Adrenal gland (tissue), 12 donors: ENCODE data around the gene FBXL15. TPM values are rescaled to one million over a fixed set of nuclear protein-coding genes. Genes with fewer than 3 reads are reported as not detected.

Experiments
- DNase-seq, 7 donors: peaks; one replicate each; pipeline ENCODE4 v3.0.0-alpha.2; 2019 to 2020
- H3K27ac ChIP-seq, 5 donors: fragments of 200-600 bp; sonication (generic) in 4 of 5; 1 replicate in 3 of 5; 2 replicates in 2 of 5; pipeline versions ENCODE4 v1.5.1 to v1.8.0; 2016 to 2020; ENCODE audit warnings: mild to moderate bottlenecking in 1 of 5
- H3K27me3 ChIP-seq: fragments of 200-600 bp; 2 replicates; pipeline ENCODE4 v1.8.0; 2021
- H3K36me3 ChIP-seq, 2 donors: fragments of 200-600 bp; replicated peaks in 1 of 2; 1 replicate in 1 of 2; 2 replicates in 1 of 2; pipeline versions ENCODE4 v1.5.1 to v1.8.0; 2018 to 2022
- H3K4me1 ChIP-seq, 2 donors: fragments of 200-600 bp; replicated peaks in 1 of 2; 1 replicate in 1 of 2; 2 replicates in 1 of 2; pipeline versions ENCODE4 v1.5.1 to v1.8.0; 2018 to 2021
- H3K4me3 ChIP-seq, 4 donors: fragments of 200-600 bp; sonication (generic) in 3 of 4; one replicate each; pipeline ENCODE4 v1.5.1; 2016 to 2018
- H3K9me3 ChIP-seq, 3 donors: fragments of 200-600 bp; sonication (generic) in 1 of 3; replicated peaks in 1 of 3; 1 replicate in 2 of 3; 2 replicates in 1 of 3; pipeline versions ENCODE4 v1.5.1 to v1.8.0; 2016 to 2021
- CTCF ChIP-seq, 6 experiments: fragments of 450-650 bp in 4 of 6; fragments of 200-600 bp in 2 of 6; sonication (generic) in 1 of 6; IDR thresholded peaks; 1 replicate in 5 of 6; 2 replicates in 1 of 6; pipeline versions ENCODE4 v1.5.1 to v1.8.0; 2016 to 2021; ENCODE audit warnings: antibody characterized with exemption in 6 of 6, mild to moderate bottlenecking in 2 of 6, moderate library complexity in 1 of 6
- POLR2A ChIP-seq, 2 donors: fragments of 450-650 bp; IDR thresholded peaks; one replicate each; pipeline ENCODE4 v1.6.1; 2017; ENCODE audit warnings: antibody characterized with exemption in 2 of 2, mild to moderate bottlenecking in 2 of 2, moderate library complexity in 1 of 2
- WGBS, 4 donors: extraction: QIAGEN DNeasy Blood & Tissue Kit in 2 of 4; methylation state at CpG; one replicate each; pipeline versions ENCODE4 v1.1.5 to v1.1.7; 2013 to 2017; 5-methylcytosine and 5-hydroxymethylcytosine counted together
- intact Hi-C, 2 donors: fragments of 100-400 bp; cut with DNase I; formaldehyde crosslinking; loops; one replicate each; pipeline versions ENCODE4 v1.14.1 to v1.15.0; 2022 to 2023
- polyA plus RNA-seq, 3 donors: library from polyadenylated mRNA; stranded (reverse); fragments of 200-250 nt in 2 of 3; fragments of 350-450 nt in 1 of 3; fragmentation: Illumina TruSeq in 1 of 3; extraction: RNeasy Lipid Tissue Mini Kit (QIAGEN cat#74804) in 1 of 3; gene quantifications; one replicate each; pipeline ENCODE4 v1.2.3, GENCODE V29; 2013 to 2014
- total RNA-seq, 9 donors: library from RNA; depleted of rRNA in 4 of 9; stranded (reverse); fragments of >200 nt in 4 of 9; fragments of 120-200 nt in 1 of 9; fragmentation: NEBNext Ultra II Directional in 1 of 9; extraction: Animal tissue kit (Norgen Biotek cat#: 25700) in 1 of 9; gene quantifications; one replicate each; pipeline versions ENCODE4 v1.1.0 to v1.2.4, GENCODE V29; 2013 to 2023
- donor health status: healthy with polysubstance abuse.
- donor health status: Bipolar disorder and iron deficiency.
- donor health status: DM: yes; HTN: yes; CAD: no.
- donor health status: DM: no; HTN: no; CAD: no.
- donor health status: DM: no; HTN: no; CAD: no.
- donor health status: DM: yes; HTN: yes; CAD: no.

FBXL15 gene
- total and polyA plus RNA-seq, 12 donors: 2.1 to 61.9 (median 28.7) TPM

DNA sequence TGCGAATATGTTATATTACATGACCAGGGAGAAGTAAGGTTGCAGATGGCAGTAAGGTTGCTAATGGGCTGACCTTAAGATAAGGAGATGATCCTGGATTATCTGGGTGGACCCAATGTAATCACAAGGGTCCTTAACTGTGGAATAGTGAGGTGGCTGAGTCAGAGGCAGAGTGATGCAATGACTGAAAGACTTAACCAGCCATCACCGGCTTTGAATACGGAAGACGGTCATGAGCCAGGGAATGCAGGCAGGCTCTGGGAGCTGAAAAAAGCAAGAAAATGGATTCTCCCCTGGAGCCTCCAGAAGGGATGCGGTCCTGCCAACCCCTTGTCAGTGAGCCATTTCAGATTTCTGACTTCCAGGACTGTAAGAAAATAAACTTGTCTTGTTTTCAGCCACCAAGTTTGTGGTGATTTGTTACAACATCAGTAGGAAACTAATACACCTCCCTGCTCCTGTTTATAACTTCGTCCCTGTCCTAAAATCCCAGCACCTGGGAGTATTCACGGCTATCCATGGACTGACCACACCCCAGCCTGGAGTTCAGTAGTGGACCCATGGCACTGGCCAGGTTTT is 35.3 kb downstream of the FBXL15 start:
- intact Hi-C loops: no loop called here
- no peaks in the 10 kb centered on the region for H3K27me3 ChIP-seq
- peak in 2 of 7 donors; percentile 48 to 57 for DNase-seq
- TF ChIP-seq POLR2A (IDR thresholded peaks at IDR 0.05): no peak
- no peak for TF ChIP-seq CTCF (IDR thresholded peaks at IDR 0.05)
- peak overlapping the region in 2 of 5 donors; percentile 17 to 46 for H3K27ac ChIP-seq
- 75 to 89% (median 78%) methylated on average over 7 of the region's 7 CpGs for WGBS, 4 donors
- H3K9me3 ChIP-seq: no peaks in the 10 kb centered on the region
- no peaks in the 10 kb centered on the region for H3K36me3 ChIP-seq
- peaks cover 4 to 24% of the 10 kb centered on the region in 2 donors for H3K4me1 ChIP-seq
- H3K4me3 ChIP-seq: no peak overlapping the region

DNA sequence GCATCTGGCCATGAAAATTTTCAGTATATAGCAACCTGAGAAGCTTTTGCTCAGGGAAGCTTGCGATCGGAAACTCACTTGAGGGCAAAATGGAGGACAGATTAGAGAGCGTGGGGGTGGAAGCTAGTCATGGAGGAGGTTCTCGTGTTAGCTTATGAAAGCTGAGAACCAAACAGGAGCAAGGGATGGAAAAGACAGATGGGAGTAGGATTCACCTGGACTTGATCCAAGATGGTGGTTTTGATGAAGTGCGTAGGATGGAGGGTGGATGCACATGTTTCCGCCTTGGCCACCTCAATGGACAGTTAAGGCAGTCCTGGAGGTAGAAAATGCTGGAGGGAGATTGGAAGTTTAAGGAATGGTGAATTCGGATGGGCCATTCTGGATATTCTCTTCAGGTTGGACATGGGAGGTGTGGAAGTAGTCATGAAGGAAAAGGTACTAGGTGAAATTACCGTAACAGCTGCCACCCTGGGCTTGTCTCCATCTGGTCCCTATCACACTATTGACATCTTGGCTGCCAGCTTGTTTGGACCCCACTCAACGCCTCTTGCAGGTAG is 37.0 kb downstream of the FBXL15 start:
- no peaks in the 10 kb centered on the region for H3K9me3 ChIP-seq
- TF ChIP-seq CTCF (IDR thresholded peaks at IDR 0.05) (no peak), POLR2A (IDR thresholded peaks at IDR 0.05) (no peak)
- no peaks in the 10 kb centered on the region for H3K27me3 ChIP-seq
- peaks cover 0 to 19% of the 10 kb centered on the region in 2 donors for H3K4me1 ChIP-seq
- no peak overlapping the region for H3K4me3 ChIP-seq
- no peak overlapping the region for H3K27ac ChIP-seq
- no peak for DNase-seq
- intact Hi-C loops: no loop called here
- H3K36me3 ChIP-seq: no peaks in the 10 kb centered on the region
- WGBS, 4 donors: 82 to 96% (median 85%) methylated on average over 9 of the region's 9 CpGs

- no peaks in the 10 kb centered on the region for H3K27me3 ChIP-seq
- H3K27ac ChIP-seq: no peak overlapping the region
- H3K4me1 ChIP-seq: peaks cover 0 to 10% of the 10 kb centered on the region in 2 donors
- WGBS, 4 donors: 70 to 81% (median 74%) methylated on average over 4 of the region's 4 CpGs
- H3K4me3 ChIP-seq: no peak overlapping the region
- H3K36me3 ChIP-seq: no peaks in the 10 kb centered on the region
- intact Hi-C loops: no loop called here
- TF ChIP-seq POLR2A (IDR thresholded peaks at IDR 0.05): no peak
- no peak for TF ChIP-seq CTCF (IDR thresholded peaks at IDR 0.05)
- no peak for DNase-seq
- no peaks in the 10 kb centered on the region for H3K9me3 ChIP-seq
Measured at GRCh38 chr10:102458656-102459055, 38.0 kb downstream of the FBXL15 start.

DNA sequence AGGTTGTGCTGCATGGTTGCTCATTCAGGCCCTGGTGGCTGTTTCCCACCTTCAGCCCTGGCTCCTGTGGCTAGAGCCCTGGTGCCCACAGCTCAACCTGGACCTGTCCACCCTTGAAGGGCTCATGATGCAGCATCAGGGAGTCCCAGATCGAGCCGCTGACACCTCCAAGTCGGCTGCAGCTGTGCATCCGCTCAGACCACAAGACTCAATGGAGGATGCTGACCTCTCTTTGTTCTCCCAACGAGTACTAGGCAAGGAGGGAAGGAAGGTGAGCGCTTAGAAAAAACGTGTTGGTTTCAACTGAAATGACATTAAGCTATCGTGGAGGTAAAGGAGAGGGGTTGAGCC is 40.2 kb downstream of the FBXL15 start:
- WGBS, 4 donors: 17 to 25% (median 23%) methylated on average over 7 to 8 of the region's 8 CpGs
- TF ChIP-seq POLR2A (IDR thresholded peaks at IDR 0.05): no peak
- no peak for TF ChIP-seq CTCF (IDR thresholded peaks at IDR 0.05)
- H3K4me3 ChIP-seq: peak overlapping the region in 3 of 4 donors; percentile 29 to 58 (median 36)
- no peaks in the 10 kb centered on the region for H3K9me3 ChIP-seq
- H3K36me3 ChIP-seq: no peaks in the 10 kb centered on the region
- no peaks in the 10 kb centered on the region for H3K27me3 ChIP-seq
- H3K27ac ChIP-seq: no peak overlapping the region
- intact Hi-C loops: no loop called here
- peaks cover 0 to 10% of the 10 kb centered on the region in 2 donors for H3K4me1 ChIP-seq
- DNase-seq: no peak
